GM18511 (cell line): ENCODE measurements around the gene TCF19.
"Not testable (repeated sequence)": the region's sequence is repeated elsewhere in the genome, so short reads cannot be mapped to it uniquely, and the experiment has no call there.

Source experiments
- ATAC-seq: cut with Tn5 transposase; IDR thresholded peaks from one replicate; pipeline ENCODE4 v1.9.1; 2021; ENCODE audit warnings: mild to moderate bottlenecking, moderate library complexity; ENCODE audit not compliant: unreplicated experiment

Gene TCF19

GRCh38 chr6:31158863-31159855 lies 770 bp downstream of the TCF19 start:
- ATAC-seq, result no peak

- no peak for ATAC-seq
Measured at GRCh38 chr6:31161216-31162126, 3.1 kb downstream of the TCF19 start.

GRCh38 chr6:31162463-31163165 lies 4.2 kb downstream of the TCF19 start:
- ATAC-seq, result no peak

GRCh38 chr6:31163922-31164321 lies 5.5 kb downstream of the TCF19 start:
- no peak for ATAC-seq

GRCh38 chr6:31164475-31165063 lies 6.2 kb downstream of the TCF19 start:
- not testable (repeated sequence) for ATAC-seq

- peak; percentile 91 for ATAC-seq
Measured at GRCh38 chr6:31165064-31165832, 6.9 kb downstream of the TCF19 start.

GRCh38 chr6:31165986-31166385 lies 7.6 kb downstream of the TCF19 start:
- no peak for ATAC-seq

GRCh38 chr6:31168606-31169005 lies 10.2 kb downstream of the TCF19 start:
- ATAC-seq, result no peak

GRCh38 chr6:31169123-31169857 lies 10.9 kb downstream of the TCF19 start:
- ATAC-seq, result no peak

GRCh38 chr6:31169858-31170599 lies 11.6 kb downstream of the TCF19 start:
- not testable (repeated sequence) for ATAC-seq

GRCh38 chr6:31170600-31170881 lies 12.2 kb downstream of the TCF19 start, which contains the start of gene POU5F1:
TSS of gene POU5F1 (minus strand) at chr6:31170682. CDS start at chr6:31170620, 62 bp downstream.
- ATAC-seq, result no peak

- ATAC-seq, result no peak
Measured at GRCh38 chr6:31170987-31171671, 12.7 kb downstream of the TCF19 start.

- ATAC-seq, result no peak
Measured at GRCh38 chr6:31171931-31172905, 13.8 kb downstream of the TCF19 start.

GRCh38 chr6:31172973-31173384 lies 14.6 kb downstream of the TCF19 start:
- ATAC-seq, result no peak

GRCh38 chr6:31173406-31173805 lies 15.0 kb downstream of the TCF19 start:
- no peak for ATAC-seq

- ATAC-seq, result no peak
Measured at GRCh38 chr6:31174378-31174777, 16.0 kb downstream of the TCF19 start.

GRCh38 chr6:31175971-31176370 lies 17.6 kb downstream of the TCF19 start:
- no peak for ATAC-seq
